ENCODE measurements around the gene IL36RN. TPM values are rescaled to one million over a fixed set of nuclear protein-coding genes. Genes with fewer than 3 reads are reported as not detected.

Gene IL36RN
- polyA plus RNA-seq, 1 of the 3 experiments (the other 2 are of a cell fraction) = not detected

DNA sequence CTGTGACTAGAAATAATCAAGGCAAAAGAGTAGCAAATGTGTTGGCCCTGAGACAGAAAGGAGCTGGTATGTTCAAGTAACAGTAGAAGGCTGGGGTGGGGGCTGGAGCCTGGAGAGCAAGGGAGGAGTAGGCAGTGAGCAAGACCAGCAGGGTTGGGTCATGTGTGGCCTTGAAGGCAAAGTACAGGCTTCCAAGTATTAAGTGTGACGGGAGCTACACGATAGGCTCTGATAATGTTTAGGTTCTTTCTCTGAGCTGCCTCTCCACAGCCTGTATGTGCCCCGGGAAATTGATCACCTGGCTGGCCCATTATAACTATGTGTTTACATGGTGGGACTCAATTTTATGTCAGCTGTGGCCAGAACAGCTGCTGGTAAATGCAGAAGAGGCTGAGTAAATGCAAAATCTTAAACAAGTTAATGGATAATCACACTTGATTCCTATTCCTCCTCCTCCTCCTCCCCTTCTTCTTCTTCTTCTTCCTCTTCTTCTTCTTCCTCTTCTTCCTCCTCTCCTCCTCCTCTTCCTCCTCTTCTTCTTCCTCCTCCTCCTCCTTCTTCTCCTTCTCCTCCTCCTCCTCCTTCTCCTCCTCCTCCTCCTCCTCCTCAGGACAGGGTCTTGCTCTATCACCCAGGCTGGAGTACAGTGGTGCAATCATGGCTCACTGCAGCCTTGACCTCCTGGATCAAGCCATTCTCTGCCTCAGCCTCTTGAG is 18.1 kb downstream of the IL36RN start:
- H4K20me1 ChIP-seq (ENCODE audit: insufficient read depth) = no peaks in the 10 kb centered on the region
- CTCF ChIA-PET = interaction anchor here (1.3 to 1.4 kb wide), 2 partner anchors 27 to 64 kb away, joined by 3 read pairs; no protein-coding TSS in a partner anchor

More for the DNA sequence above, 18.1 kb downstream of the IL36RN start:
- TF ChIP-seq FOSL2 (IDR thresholded peaks at IDR 0.05; ENCODE audit: borderline replicate concordance, low read depth) (no peak), MXI1 (IDR thresholded peaks at IDR 0.05; ENCODE audit: low read depth, low read length) (no peak), FOXJ3 (CRISPR knock-in tag; IDR thresholded peaks at IDR 0.05) (no peak), RCOR1 (IDR thresholded peaks at IDR 0.05; ENCODE audit: low read length) (no peak), CHD2 (IDR thresholded peaks at IDR 0.05; ENCODE audit: low read length, partially characterized antibody) (no peak), RFX5 (IDR thresholded peaks at IDR 0.05; ENCODE audit: low read length) (no peak), GABPA (IDR thresholded peaks at IDR 0.05; ENCODE audit: low read depth) (no peak), TAF1 (IDR thresholded peaks at IDR 0.05; ENCODE audit: borderline replicate concordance, low read depth, low read length) (no peak), JUND (IDR thresholded peaks at IDR 0.05) (no peak), EP300 (IDR thresholded peaks at IDR 0.05; ENCODE audit: borderline replicate concordance in 1 of 2, low read depth in 1 of 2, low read length in 1 of 2) (no peak), EZH2phosphoT487 (IDR thresholded peaks at IDR 0.05; ENCODE audit: borderline replicate concordance, low read depth) (no peak), TCF12 (IDR thresholded peaks at IDR 0.05) (no peak), TEAD4 (IDR thresholded peaks at IDR 0.05; ENCODE audit: borderline replicate concordance, insufficient read depth) (no peak)
- TF ChIP-seq, protein P1, sequence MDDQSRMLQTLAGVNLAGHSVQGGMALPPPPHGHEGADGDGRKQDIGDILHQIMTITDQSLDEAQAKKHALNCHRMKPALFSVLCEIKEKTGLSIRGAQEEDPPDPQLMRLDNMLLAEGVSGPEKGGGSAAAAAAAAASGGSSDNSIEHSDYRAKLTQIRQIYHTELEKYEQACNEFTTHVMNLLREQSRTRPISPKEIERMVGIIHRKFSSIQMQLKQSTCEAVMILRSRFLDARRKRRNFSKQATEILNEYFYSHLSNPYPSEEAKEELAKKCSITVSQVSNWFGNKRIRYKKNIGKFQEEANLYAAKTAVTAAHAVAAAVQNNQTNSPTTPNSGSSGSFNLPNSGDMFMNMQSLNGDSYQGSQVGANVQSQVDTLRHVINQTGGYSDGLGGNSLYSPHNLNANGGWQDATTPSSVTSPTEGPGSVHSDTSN (IDR thresholded peaks at IDR 0.05) = no peak
- TF ChIP-seq, protein P2, sequence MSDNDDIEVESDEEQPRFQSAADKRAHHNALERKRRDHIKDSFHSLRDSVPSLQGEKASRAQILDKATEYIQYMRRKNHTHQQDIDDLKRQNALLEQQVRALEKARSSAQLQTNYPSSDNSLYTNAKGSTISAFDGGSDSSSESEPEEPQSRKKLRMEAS (IDR thresholded peaks at IDR 0.05; ENCODE audit: low read depth) = no peak
- TF ChIP-seq, protein P3, sequence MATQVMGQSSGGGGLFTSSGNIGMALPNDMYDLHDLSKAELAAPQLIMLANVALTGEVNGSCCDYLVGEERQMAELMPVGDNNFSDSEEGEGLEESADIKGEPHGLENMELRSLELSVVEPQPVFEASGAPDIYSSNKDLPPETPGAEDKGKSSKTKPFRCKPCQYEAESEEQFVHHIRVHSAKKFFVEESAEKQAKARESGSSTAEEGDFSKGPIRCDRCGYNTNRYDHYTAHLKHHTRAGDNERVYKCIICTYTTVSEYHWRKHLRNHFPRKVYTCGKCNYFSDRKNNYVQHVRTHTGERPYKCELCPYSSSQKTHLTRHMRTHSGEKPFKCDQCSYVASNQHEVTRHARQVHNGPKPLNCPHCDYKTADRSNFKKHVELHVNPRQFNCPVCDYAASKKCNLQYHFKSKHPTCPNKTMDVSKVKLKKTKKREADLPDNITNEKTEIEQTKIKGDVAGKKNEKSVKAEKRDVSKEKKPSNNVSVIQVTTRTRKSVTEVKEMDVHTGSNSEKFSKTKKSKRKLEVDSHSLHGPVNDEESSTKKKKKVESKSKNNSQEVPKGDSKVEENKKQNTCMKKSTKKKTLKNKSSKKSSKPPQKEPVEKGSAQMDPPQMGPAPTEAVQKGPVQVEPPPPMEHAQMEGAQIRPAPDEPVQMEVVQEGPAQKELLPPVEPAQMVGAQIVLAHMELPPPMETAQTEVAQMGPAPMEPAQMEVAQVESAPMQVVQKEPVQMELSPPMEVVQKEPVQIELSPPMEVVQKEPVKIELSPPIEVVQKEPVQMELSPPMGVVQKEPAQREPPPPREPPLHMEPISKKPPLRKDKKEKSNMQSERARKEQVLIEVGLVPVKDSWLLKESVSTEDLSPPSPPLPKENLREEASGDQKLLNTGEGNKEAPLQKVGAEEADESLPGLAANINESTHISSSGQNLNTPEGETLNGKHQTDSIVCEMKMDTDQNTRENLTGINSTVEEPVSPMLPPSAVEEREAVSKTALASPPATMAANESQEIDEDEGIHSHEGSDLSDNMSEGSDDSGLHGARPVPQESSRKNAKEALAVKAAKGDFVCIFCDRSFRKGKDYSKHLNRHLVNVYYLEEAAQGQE (IDR thresholded peaks at IDR 0.05; ENCODE audit: low read depth, low read length) = no peak
- TF ChIP-seq, protein P4, sequence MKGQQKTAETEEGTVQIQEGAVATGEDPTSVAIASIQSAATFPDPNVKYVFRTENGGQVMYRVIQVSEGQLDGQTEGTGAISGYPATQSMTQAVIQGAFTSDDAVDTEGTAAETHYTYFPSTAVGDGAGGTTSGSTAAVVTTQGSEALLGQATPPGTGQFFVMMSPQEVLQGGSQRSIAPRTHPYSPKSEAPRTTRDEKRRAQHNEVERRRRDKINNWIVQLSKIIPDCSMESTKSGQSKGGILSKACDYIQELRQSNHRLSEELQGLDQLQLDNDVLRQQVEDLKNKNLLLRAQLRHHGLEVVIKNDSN (IDR thresholded peaks at IDR 0.05; ENCODE audit: borderline replicate concordance, low read depth) = no peak
- TF ChIP-seq, protein P5, sequence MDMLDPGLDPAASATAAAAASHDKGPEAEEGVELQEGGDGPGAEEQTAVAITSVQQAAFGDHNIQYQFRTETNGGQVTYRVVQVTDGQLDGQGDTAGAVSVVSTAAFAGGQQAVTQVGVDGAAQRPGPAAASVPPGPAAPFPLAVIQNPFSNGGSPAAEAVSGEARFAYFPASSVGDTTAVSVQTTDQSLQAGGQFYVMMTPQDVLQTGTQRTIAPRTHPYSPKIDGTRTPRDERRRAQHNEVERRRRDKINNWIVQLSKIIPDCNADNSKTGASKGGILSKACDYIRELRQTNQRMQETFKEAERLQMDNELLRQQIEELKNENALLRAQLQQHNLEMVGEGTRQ (IDR thresholded peaks at IDR 0.05; ENCODE audit: borderline replicate concordance, low read depth, low read length) = no peak
- no peaks in the 10 kb centered on the region for H3F3A ChIP-seq (replicated peaks; ENCODE audit: insufficient read depth)
- no peak overlapping the region for H3K27ac ChIP-seq (ENCODE audit: low read depth in 2 of 2, low read length in 1 of 2)
- WGBS (ENCODE audit: low lambda C conversion rate) = 4% methylated on average over 3 of the region's 3 CpGs
- POLR2A ChIA-PET = no interaction called here
- H3K9me2 ChIP-seq = no peaks in the 10 kb centered on the region
- no peaks in the 10 kb centered on the region for H3K36me3 ChIP-seq (replicated peaks in 1 of 2; ENCODE audit: control insufficient read depth in 1 of 2, insufficient read depth in 2 of 2, low read length in 1 of 2)
- no peak overlapping the region for H3K4me2 ChIP-seq
- no peaks in the 10 kb centered on the region for H3K4me1 ChIP-seq (ENCODE audit: control insufficient read depth in 1 of 2, insufficient read depth in 2 of 2, low read depth in 1 of 2, low read length in 1 of 2)
- no peaks in the 10 kb centered on the region for H3K79me2 ChIP-seq (ENCODE audit: insufficient read depth)
- no peak overlapping the region for H2AFZ ChIP-seq (ENCODE audit: low read depth)
- H3K9ac ChIP-seq = no peak overlapping the region
- H3K27me3 ChIP-seq (ENCODE audit: insufficient read depth) = no peaks in the 10 kb centered on the region; the same call in 1 of the 2 replicates
- no peak overlapping the region for H3K4me3 ChIP-seq (ENCODE audit: low read depth in 2 of 2, low read length in 1 of 2)
- no peaks in the 10 kb centered on the region for H3K9me3 ChIP-seq
- DNase-seq = no peak

Measured in SK-N-SH (cell line).